GM12872 (cell line): Measurements from ENCODE around the gene NAA10.
A peak's percentile ranks its signal among the peaks of the same experiment; 100 is the strongest.

ENCODE experiments used
- CTCF ChIP-seq: IDR thresholded peaks from 3 replicates; pipeline ENCODE4 v1.5.1; 2011; ENCODE audit warnings: low read depth, mild to moderate bottlenecking, low read length, moderate library complexity; ENCODE audit not compliant: insufficient read depth

The NAA10 gene

GRCh38 chrX:153924149-153924861 is 10.5 kb downstream of the NAA10 start:
- TF ChIP-seq CTCF, result peak; percentile 36; the same call in 2 of the 3 replicates

GRCh38 chrX:153922932-153923857 is 11.6 kb downstream of the NAA10 start:
- TF ChIP-seq CTCF, result peak; percentile 41; the same call in 2 of the 3 replicates

- TF ChIP-seq CTCF, result no peak
These were observed 13.1 kb downstream of the NAA10 start for GRCh38 chrX:153921511-153922446.

- no peak for TF ChIP-seq CTCF
These were observed 13.8 kb downstream of the NAA10 start for GRCh38 chrX:153921070-153921469.

- TF ChIP-seq CTCF, result no peak
These were observed 14.3 kb downstream of the NAA10 start for GRCh38 chrX:153920546-153920945.

- TF ChIP-seq CTCF, result no peak
These were observed 15.6 kb downstream of the NAA10 start for GRCh38 chrX:153919281-153919680.

- TF ChIP-seq CTCF, result no peak
These were observed 17.0 kb downstream of the NAA10 start for GRCh38 chrX:153917869-153918268.
